HG03097 (cell line): ENCODE results near the gene SNX12.

Experiments used
- ATAC-seq: cut with Tn5 transposase; IDR thresholded peaks from one replicate; pipeline ENCODE4 v1.9.1; 2021; ENCODE audit not compliant: unreplicated experiment, low FRiP score

Gene SNX12

GRCh38 chrX:71068044-71068918 is at the start of gene SNX12:
Gene SNX12 (minus strand): TSS chrX:71068334. CDS start chrX:71068306, 28 bp downstream.
- ATAC-seq, result peak; percentile 90

- no peak for ATAC-seq
These were observed 49.2 kb upstream of the SNX12 start for GRCh38 chrX:71117358-71117757.

GRCh38 chrX:71111921-71112431 is 43.8 kb upstream of the SNX12 start:
- peak; percentile 4 for ATAC-seq

GRCh38 chrX:71111141-71111843 is 43.2 kb upstream of the SNX12 start, which contains the start of gene IL2RG:
Gene IL2RG (minus strand): TSS chrX:71111577. CDS start chrX:71111539, 38 bp downstream.
- ATAC-seq, result peak; percentile 77

GRCh38 chrX:71109051-71109450 is 40.9 kb upstream of the SNX12 start:
- ATAC-seq, result no peak

GRCh38 chrX:71107762-71108360 is 39.7 kb upstream of the SNX12 start:
- ATAC-seq, result no peak

- ATAC-seq, result no peak
These were observed 39.1 kb upstream of the SNX12 start for GRCh38 chrX:71107245-71107644.

- ATAC-seq, result no peak
These were observed 38.3 kb upstream of the SNX12 start, which contains the start of gene CXorf65 for GRCh38 chrX:71106427-71106826. Gene CXorf65 (minus strand): TSS chrX:71106740. CDS start chrX:71106556, 184 bp downstream.

GRCh38 chrX:71105628-71106027 is 37.5 kb upstream of the SNX12 start:
- ATAC-seq, result no peak

- no peak for ATAC-seq
These were observed 35.2 kb upstream of the SNX12 start for GRCh38 chrX:71103110-71103983.

GRCh38 chrX:71102292-71102691 is 34.2 kb upstream of the SNX12 start:
- ATAC-seq, result no peak

- ATAC-seq, result no peak
These were observed 32.7 kb upstream of the SNX12 start for GRCh38 chrX:71100581-71101505.

GRCh38 chrX:71099736-71100135 is 31.6 kb upstream of the SNX12 start:
- ATAC-seq, result no peak

- ATAC-seq, result no peak
These were observed 30.9 kb upstream of the SNX12 start for GRCh38 chrX:71098951-71099506.

- ATAC-seq, result no peak
These were observed 30.2 kb upstream of the SNX12 start for GRCh38 chrX:71098302-71098701.

GRCh38 chrX:71096760-71097032 is 28.6 kb upstream of the SNX12 start:
- ATAC-seq, result no peak

GRCh38 chrX:71095981-71096759 is 28.0 kb upstream of the SNX12 start:
- ATAC-seq, result peak; percentile 15

- ATAC-seq, result peak; percentile 87
These were observed 27.4 kb upstream of the SNX12 start, which contains the start of gene FOXO4 for GRCh38 chrX:71095555-71095980. Gene FOXO4 (plus strand): TSS chrX:71095851. CDS start chrX:71096529, 678 bp downstream.
